WTC11 (cell line): ENCODE results near the gene GPS2. TPM values are rescaled to one million over a fixed set of nuclear protein-coding genes. Genes with fewer than 3 reads are reported as not detected.

Experiments used
- ATAC-seq: fragments of 200-7000 bp; cut with Tn5 transposase; 2 replicates; pipeline ENCODE4 v1.10.0; 2021; ENCODE audit warnings: mild to moderate bottlenecking, moderate library complexity
- CTCF ChIA-PET: fragments of 300-600 bp; sonication (Branson Sonifier 250); formaldehyde crosslinking; loops from one replicate; lab custom pipeline; 2021; ENCODE audit warnings: antibody characterized with exemption; lab: Charles Lee
- POLR2A ChIA-PET: fragments of 350-600 bp; sonication (Branson Sonifier 250); formaldehyde crosslinking; loops from one replicate; lab custom pipeline; 2021; ENCODE audit warnings: antibody characterized with exemption; lab: Charles Lee
- DNase-seq: peaks from one replicate; pipeline ENCODE4 v3.0.0; 2021; ENCODE audit warnings: low spot score
- H3K27ac Mint-ChIP-seq: 2 replicates; pipeline ENCODE4 v1.8.0; 2021; ENCODE audit warnings: mixed read lengths
- H3K27me3 Mint-ChIP-seq: 2 replicates; pipeline ENCODE4 v1.8.0; 2021; ENCODE audit warnings: low read depth, mild to moderate bottlenecking, moderate library complexity, mixed read lengths
- H3K36me3 Mint-ChIP-seq: 2 replicates; pipeline ENCODE4 v1.8.0; 2021; ENCODE audit warnings: mixed read lengths
- H3K4me1 Mint-ChIP-seq: 2 replicates; pipeline ENCODE4 v1.8.0; 2022; ENCODE audit warnings: mixed read lengths
- H3K4me3 Mint-ChIP-seq: 2 replicates; pipeline ENCODE4 v1.8.0; 2021; ENCODE audit warnings: mild to moderate bottlenecking, moderate library complexity, mixed read lengths
- H3K9me3 Mint-ChIP-seq: 2 replicates; pipeline ENCODE4 v1.8.0; 2021; ENCODE audit warnings: mixed read lengths
- CREM ChIP-seq: sonication (generic); formaldehyde crosslinking; IDR thresholded peaks from 2 replicates; pipeline ENCODE4 v1.8.1; 2022; ENCODE audit warnings: mild to moderate bottlenecking, missing genetic modification reagents, moderate library complexity
- EMX1 ChIP-seq: fragments of 250-450 bp; sonication (Bioruptor Pico); IDR thresholded peaks from 2 replicates; pipeline ENCODE4 v1.8.0; 2021; ENCODE audit warnings: mild to moderate bottlenecking
- GTF2I ChIP-seq: fragments of 250-450 bp; sonication (Bioruptor Pico); conservative IDR thresholded peaks from 2 replicates; pipeline ENCODE4 v1.4.0; 2021; ENCODE audit warnings: mild to moderate bottlenecking
- IRF2 ChIP-seq: sonication (generic); formaldehyde crosslinking; IDR thresholded peaks from 2 replicates; pipeline ENCODE4 v1.8.0; 2022; ENCODE audit warnings: low read depth, missing genetic modification reagents, borderline replicate concordance
- KAT7 ChIP-seq: sonication (generic); formaldehyde crosslinking; IDR thresholded peaks from 2 replicates; pipeline ENCODE4 v1.8.1; 2023; ENCODE audit warnings: missing genetic modification reagents, mild to moderate bottlenecking, borderline replicate concordance
- NFYB ChIP-seq: sonication (generic); formaldehyde crosslinking; conservative IDR thresholded peaks from 2 replicates; pipeline ENCODE4 v1.8.0; 2022; ENCODE audit warnings: low read depth, missing genetic modification reagents
- NR3C1 ChIP-seq: sonication (generic); formaldehyde crosslinking; conservative IDR thresholded peaks from 2 replicates; pipeline ENCODE4 v1.8.1; 2023; ENCODE audit warnings: low read depth, mild to moderate bottlenecking, missing genetic modification reagents
- TEAD1 ChIP-seq: sonication (generic); formaldehyde crosslinking; IDR thresholded peaks from 2 replicates; pipeline ENCODE4 v1.8.0; 2022; ENCODE audit warnings: mild to moderate bottlenecking, missing genetic modification reagents
- TEAD4 ChIP-seq: sonication (generic); formaldehyde crosslinking; IDR thresholded peaks from 2 replicates; pipeline ENCODE4 v1.8.0; 2022; ENCODE audit warnings: mild to moderate bottlenecking, missing genetic modification reagents
- ZNF121 ChIP-seq: sonication (generic); formaldehyde crosslinking; IDR thresholded peaks from 2 replicates; pipeline ENCODE4 v1.8.0; 2023; ENCODE audit warnings: missing genetic modification reagents
- ZNF138 ChIP-seq: sonication (generic); formaldehyde crosslinking; conservative IDR thresholded peaks from 2 replicates; pipeline ENCODE4 v1.8.1; 2022; ENCODE audit warnings: mild to moderate bottlenecking, moderate library complexity, missing genetic modification reagents
- ZNF263 ChIP-seq: sonication (generic); formaldehyde crosslinking; IDR thresholded peaks from 2 replicates; pipeline ENCODE4 v1.8.1; 2022; ENCODE audit warnings: low read depth, mild to moderate bottlenecking, moderate library complexity, missing genetic modification reagents
- ZNF317 ChIP-seq: sonication (generic); formaldehyde crosslinking; IDR thresholded peaks from 2 replicates; pipeline ENCODE4 v1.8.1; 2023; ENCODE audit warnings: low read depth, mild to moderate bottlenecking, moderate library complexity, missing genetic modification reagents, borderline replicate concordance
- ZNF423 ChIP-seq: fragments of 250-450 bp; sonication (Bioruptor Pico); IDR thresholded peaks from 2 replicates; pipeline ENCODE4 v2.1.2; 2022; ENCODE audit warnings: mild to moderate bottlenecking, moderate library complexity
- total RNA-seq: library from RNA; stranded (reverse); gene quantifications from 3 replicates; pipeline ENCODE4 v1.2.3, GENCODE V29; 2021
- TF ChIP-seq, protein P1 (sequence below): sonication (generic); formaldehyde crosslinking; IDR thresholded peaks from 2 replicates; pipeline ENCODE4 v1.8.1; 2023; ENCODE audit warnings: mild to moderate bottlenecking, moderate library complexity, missing genetic modification reagents
- TF ChIP-seq, protein P2 (sequence below): sonication (generic); formaldehyde crosslinking; IDR thresholded peaks from 2 replicates; pipeline ENCODE4 v1.8.1; 2022; ENCODE audit warnings: low read depth, mild to moderate bottlenecking, moderate library complexity, missing genetic modification reagents, borderline replicate concordance
- TF ChIP-seq, protein P3 (sequence below): fragments of 250-450 bp; sonication (Bioruptor Pico); IDR thresholded peaks from 2 replicates; pipeline ENCODE4 v1.9.0; 2021; ENCODE audit warnings: mild to moderate bottlenecking
- TF ChIP-seq, protein P4 (sequence below): fragments of 250-450 bp; sonication (Bioruptor Pico); IDR thresholded peaks from 2 replicates; pipeline ENCODE4 v1.9.0; 2021; ENCODE audit warnings: mild to moderate bottlenecking, borderline replicate concordance
- TF ChIP-seq, protein P5 (sequence below): fragments of 250-450 bp; sonication (Bioruptor Pico); IDR thresholded peaks from 2 replicates; pipeline ENCODE4 v1.9.0; 2021; ENCODE audit warnings: mild to moderate bottlenecking

The GPS2 gene
- total RNA-seq, 1 experiment from 2014 or later, result 55.9 TPM

DNA sequence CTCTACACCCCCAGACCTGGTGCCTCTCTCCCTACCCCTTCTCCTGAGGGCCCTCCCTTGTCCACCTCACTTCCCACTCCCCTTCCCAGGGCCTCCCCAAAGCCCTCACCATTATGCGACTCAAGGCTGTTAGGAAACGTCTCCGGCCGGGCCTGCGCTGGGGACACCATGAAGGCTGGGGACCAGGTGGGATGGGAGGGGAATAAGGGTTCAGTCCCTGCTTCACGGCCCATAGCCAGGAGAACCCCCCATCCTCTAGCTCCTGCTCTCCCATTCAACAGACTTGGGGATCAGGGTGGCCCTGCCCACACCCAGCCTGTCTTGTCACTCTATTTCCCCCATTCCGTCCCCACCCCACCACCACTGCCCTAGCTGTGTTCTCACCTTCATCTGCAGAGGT, 11.9 kb upstream of the GPS2 start (continued):
- TF ChIP-seq ZNF121 (CRISPR knock-in tag) (no peak), NR3C1 (CRISPR knock-in tag) (no peak)

DNA sequence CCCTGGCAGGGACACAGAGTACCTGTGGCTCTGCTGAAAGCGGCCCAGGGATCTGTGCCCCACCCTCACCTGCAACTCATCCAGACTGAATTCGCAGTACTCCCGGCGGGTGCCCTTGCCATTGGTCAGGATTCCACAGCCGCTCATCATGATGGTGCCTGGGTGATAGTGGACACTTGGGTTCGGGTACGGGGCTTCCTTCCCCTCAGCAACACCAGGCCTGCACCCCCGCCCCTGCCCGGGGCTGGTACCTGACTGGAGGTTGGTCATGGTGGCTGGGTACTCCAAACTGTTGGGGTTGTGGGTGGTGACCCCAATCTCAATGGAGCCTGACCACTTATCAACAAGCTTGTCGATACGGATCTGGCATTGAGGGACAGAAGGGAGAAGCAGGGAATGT, 11.0 kb upstream of the GPS2 start:
- Mint-ChIP-seq H3K27me3 (no peaks in the 10 kb centered on the region), H3K4me3 (no peak overlapping the region), H3K9me3 (no peaks in the 10 kb centered on the region), H3K27ac (no peak overlapping the region), H3K36me3 (peaks cover 34% of the 10 kb centered on the region), H3K4me1 (peaks cover 16% of the 10 kb centered on the region)
- ChIA-PET POLR2A (no interaction called here), CTCF (interaction anchor here (0.7 to 2.3 kb wide), 2 partner anchors 18 to 46 kb away, joined by 4 to 6 read pairs; no protein-coding TSS in a partner anchor)
- no peak for ATAC-seq
- DNase-seq, result no peak
- TF ChIP-seq KAT7 (CRISPR knock-in tag), result no peak
- TF ChIP-seq ZNF423 (CRISPR knock-in tag), result no peak
- TF ChIP-seq IRF2, result no peak
- TF ChIP-seq, protein P1, sequence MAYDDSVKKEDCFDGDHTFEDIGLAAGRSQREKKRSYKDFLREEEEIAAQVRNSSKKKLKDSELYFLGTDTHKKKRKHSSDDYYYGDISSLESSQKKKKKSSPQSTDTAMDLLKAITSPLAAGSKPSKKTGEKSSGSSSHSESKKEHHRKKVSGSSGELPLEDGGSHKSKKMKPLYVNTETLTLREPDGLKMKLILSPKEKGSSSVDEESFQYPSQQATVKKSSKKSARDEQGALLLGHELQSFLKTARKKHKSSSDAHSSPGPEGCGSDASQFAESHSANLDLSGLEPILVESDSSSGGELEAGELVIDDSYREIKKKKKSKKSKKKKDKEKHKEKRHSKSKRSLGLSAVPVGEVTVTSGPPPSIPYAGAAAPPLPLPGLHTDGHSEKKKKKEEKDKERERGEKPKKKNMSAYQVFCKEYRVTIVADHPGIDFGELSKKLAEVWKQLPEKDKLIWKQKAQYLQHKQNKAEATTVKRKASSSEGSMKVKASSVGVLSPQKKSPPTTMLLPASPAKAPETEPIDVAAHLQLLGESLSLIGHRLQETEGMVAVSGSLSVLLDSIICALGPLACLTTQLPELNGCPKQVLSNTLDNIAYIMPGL (CRISPR knock-in tag), result no peak
- TF ChIP-seq, protein P2, sequence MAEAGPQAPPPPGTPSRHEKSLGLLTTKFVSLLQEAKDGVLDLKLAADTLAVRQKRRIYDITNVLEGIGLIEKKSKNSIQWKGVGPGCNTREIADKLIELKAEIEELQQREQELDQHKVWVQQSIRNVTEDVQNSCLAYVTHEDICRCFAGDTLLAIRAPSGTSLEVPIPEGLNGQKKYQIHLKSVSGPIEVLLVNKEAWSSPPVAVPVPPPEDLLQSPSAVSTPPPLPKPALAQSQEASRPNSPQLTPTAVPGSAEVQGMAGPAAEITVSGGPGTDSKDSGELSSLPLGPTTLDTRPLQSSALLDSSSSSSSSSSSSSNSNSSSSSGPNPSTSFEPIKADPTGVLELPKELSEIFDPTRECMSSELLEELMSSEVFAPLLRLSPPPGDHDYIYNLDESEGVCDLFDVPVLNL (CRISPR knock-in tag), result no peak
- TF ChIP-seq ZNF263 (CRISPR knock-in tag), result no peak
- TF ChIP-seq TEAD4 (CRISPR knock-in tag), result no peak
- TF ChIP-seq, protein P3, sequence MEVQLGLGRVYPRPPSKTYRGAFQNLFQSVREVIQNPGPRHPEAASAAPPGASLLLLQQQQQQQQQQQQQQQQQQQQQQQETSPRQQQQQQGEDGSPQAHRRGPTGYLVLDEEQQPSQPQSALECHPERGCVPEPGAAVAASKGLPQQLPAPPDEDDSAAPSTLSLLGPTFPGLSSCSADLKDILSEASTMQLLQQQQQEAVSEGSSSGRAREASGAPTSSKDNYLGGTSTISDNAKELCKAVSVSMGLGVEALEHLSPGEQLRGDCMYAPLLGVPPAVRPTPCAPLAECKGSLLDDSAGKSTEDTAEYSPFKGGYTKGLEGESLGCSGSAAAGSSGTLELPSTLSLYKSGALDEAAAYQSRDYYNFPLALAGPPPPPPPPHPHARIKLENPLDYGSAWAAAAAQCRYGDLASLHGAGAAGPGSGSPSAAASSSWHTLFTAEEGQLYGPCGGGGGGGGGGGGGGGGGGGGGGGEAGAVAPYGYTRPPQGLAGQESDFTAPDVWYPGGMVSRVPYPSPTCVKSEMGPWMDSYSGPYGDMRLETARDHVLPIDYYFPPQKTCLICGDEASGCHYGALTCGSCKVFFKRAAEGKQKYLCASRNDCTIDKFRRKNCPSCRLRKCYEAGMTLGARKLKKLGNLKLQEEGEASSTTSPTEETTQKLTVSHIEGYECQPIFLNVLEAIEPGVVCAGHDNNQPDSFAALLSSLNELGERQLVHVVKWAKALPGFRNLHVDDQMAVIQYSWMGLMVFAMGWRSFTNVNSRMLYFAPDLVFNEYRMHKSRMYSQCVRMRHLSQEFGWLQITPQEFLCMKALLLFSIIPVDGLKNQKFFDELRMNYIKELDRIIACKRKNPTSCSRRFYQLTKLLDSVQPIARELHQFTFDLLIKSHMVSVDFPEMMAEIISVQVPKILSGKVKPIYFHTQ (CRISPR knock-in tag), result no peak
- TF ChIP-seq TEAD1, result no peak
- TF ChIP-seq EMX1 (CRISPR knock-in tag), result no peak
- TF ChIP-seq GTF2I (CRISPR knock-in tag), result no peak
- no peak for TF ChIP-seq ZNF138 (CRISPR knock-in tag)
- TF ChIP-seq ZNF317 (CRISPR knock-in tag), result no peak
- TF ChIP-seq NFYB (CRISPR knock-in tag), result no peak
- TF ChIP-seq, protein P4, sequence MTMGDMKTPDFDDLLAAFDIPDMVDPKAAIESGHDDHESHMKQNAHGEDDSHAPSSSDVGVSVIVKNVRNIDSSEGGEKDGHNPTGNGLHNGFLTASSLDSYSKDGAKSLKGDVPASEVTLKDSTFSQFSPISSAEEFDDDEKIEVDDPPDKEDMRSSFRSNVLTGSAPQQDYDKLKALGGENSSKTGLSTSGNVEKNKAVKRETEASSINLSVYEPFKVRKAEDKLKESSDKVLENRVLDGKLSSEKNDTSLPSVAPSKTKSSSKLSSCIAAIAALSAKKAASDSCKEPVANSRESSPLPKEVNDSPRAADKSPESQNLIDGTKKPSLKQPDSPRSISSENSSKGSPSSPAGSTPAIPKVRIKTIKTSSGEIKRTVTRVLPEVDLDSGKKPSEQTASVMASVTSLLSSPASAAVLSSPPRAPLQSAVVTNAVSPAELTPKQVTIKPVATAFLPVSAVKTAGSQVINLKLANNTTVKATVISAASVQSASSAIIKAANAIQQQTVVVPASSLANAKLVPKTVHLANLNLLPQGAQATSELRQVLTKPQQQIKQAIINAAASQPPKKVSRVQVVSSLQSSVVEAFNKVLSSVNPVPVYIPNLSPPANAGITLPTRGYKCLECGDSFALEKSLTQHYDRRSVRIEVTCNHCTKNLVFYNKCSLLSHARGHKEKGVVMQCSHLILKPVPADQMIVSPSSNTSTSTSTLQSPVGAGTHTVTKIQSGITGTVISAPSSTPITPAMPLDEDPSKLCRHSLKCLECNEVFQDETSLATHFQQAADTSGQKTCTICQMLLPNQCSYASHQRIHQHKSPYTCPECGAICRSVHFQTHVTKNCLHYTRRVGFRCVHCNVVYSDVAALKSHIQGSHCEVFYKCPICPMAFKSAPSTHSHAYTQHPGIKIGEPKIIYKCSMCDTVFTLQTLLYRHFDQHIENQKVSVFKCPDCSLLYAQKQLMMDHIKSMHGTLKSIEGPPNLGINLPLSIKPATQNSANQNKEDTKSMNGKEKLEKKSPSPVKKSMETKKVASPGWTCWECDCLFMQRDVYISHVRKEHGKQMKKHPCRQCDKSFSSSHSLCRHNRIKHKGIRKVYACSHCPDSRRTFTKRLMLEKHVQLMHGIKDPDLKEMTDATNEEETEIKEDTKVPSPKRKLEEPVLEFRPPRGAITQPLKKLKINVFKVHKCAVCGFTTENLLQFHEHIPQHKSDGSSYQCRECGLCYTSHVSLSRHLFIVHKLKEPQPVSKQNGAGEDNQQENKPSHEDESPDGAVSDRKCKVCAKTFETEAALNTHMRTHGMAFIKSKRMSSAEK (CRISPR knock-in tag), result no peak
- no peak for TF ChIP-seq CREM (CRISPR knock-in tag)
- TF ChIP-seq, protein P5, sequence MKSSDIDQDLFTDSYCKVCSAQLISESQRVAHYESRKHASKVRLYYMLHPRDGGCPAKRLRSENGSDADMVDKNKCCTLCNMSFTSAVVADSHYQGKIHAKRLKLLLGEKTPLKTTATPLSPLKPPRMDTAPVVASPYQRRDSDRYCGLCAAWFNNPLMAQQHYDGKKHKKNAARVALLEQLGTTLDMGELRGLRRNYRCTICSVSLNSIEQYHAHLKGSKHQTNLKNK (CRISPR knock-in tag), result no peak
